Stimulated activated CD8-positive, alpha-beta memory T cell treated with anti-CD3 and anti-CD28 coated beads, Interleukin-4, amount 100 ng/mL, for 1 hour (primary cell): ENCODE data around the gene MARCKSL1.
"Not testable (repeated sequence)": the region's sequence is repeated elsewhere in the genome, so short reads cannot be mapped to it uniquely, and the experiment has no call there.

Source experiments
- DNase-seq, 2 donors: peaks; one replicate each; pipeline ENCODE4 v3.0.0-alpha.2; 2020; ENCODE audit warnings: low read depth in 2 of 2, low spot score in 1 of 2

MARCKSL1 gene

GRCh38 chr1:32334274-32334861 is 1.7 kb downstream of the MARCKSL1 start:
- no peak for DNase-seq

GRCh38 chr1:32333251-32333963 is 2.6 kb downstream of the MARCKSL1 start:
- no peak for DNase-seq

GRCh38 chr1:32332290-32333079 is 3.5 kb downstream of the MARCKSL1 start:
- no peak for DNase-seq

GRCh38 chr1:32331549-32331948 is 4.5 kb downstream of the MARCKSL1 start:
- DNase-seq: no peak

GRCh38 chr1:32330558-32331151 is 5.4 kb downstream of the MARCKSL1 start:
- no peak for DNase-seq

GRCh38 chr1:32329931-32330466 is 6.0 kb downstream of the MARCKSL1 start:
- no peak for DNase-seq

- no peak for DNase-seq
These were observed 8.8 kb downstream of the MARCKSL1 start for GRCh38 chr1:32327204-32327603.

- DNase-seq: no peak
These were observed 14.2 kb downstream of the MARCKSL1 start for GRCh38 chr1:32321712-32322291.

GRCh38 chr1:32318127-32318869 is 17.7 kb downstream of the MARCKSL1 start:
- DNase-seq: no peak

- DNase-seq: no peak
These were observed 19.1 kb downstream of the MARCKSL1 start for GRCh38 chr1:32316903-32317277.

GRCh38 chr1:32311709-32312393 is 24.2 kb downstream of the MARCKSL1 start:
- no peak for DNase-seq

GRCh38 chr1:32309960-32310359 is 26.1 kb downstream of the MARCKSL1 start:
- DNase-seq: no peak

- DNase-seq: no peak
These were observed 28.7 kb downstream of the MARCKSL1 start for GRCh38 chr1:32307324-32307723.

GRCh38 chr1:32305310-32305709 is 30.7 kb downstream of the MARCKSL1 start:
- DNase-seq: no peak

- DNase-seq: no peak
These were observed 31.9 kb downstream of the MARCKSL1 start for GRCh38 chr1:32303997-32304622.

- DNase-seq: no peak
These were observed 32.7 kb downstream of the MARCKSL1 start for GRCh38 chr1:32303358-32303757.

GRCh38 chr1:32299327-32299726 is 36.7 kb downstream of the MARCKSL1 start:
- DNase-seq: no peak

GRCh38 chr1:32298211-32298610 is 37.8 kb downstream of the MARCKSL1 start:
- not testable (repeated sequence) for DNase-seq
